GOT3 (cell line): ENCODE data around the gene DNAJC15.
"Not testable (repeated sequence)": the region's sequence is repeated elsewhere in the genome, so short reads cannot be mapped to it uniquely, and the experiment has no call there.

Experiments used
- DNase-seq: peaks from one replicate; lab custom pipeline; 2025; ENCODE audit warnings: mixed read lengths; lab: John Stamatoyannopoulos, UW

The DNAJC15 gene

DNA sequence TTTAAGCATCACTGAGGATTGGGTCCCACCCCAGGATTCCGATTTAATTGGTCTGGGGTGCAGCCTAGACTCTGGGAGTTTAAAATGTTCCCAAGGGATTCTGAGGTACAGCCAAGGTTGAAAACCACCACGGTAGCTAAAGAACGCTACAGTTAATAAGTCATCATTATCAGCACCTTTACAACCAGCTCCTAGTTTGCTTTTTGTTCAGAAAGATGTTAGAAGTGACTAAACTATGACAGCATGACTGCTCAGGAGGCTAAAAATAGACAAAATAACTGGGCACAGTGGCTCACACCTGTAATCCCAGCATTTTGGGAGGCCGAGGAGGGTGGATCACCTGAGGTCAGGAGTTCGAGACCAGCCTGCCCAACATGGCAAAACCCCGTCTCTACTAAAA lies 19.7 kb upstream of the DNAJC15 start:
- no peak for DNase-seq

- no peak for DNase-seq
Observed at GRCh38 chr13:43005460-43006236, 17.7 kb upstream of the DNAJC15 start.

- no peak for DNase-seq
Observed at GRCh38 chr13:43006893-43007631, 16.3 kb upstream of the DNAJC15 start.

DNA sequence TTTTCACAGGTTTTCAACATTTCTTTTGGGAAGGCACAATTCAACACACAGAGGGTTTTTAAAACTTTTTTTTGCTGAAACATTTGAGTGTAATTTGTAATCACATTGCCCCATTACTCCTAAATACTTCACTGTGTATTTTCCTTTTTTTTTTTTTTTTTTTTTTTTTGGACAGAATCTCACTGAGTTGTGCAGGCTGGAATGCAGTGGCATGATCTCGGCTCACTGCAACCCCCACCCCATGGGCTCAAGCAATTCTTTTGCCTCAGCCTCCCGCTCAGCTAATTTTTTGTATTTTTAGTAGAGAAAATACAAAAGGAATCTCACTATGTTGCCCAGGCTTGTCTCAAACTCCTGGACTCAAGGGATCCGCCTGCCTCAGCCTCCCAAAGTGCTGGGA lies 14.8 kb upstream of the DNAJC15 start:
- no peak for DNase-seq

GRCh38 chr13:43009506-43009905 lies 13.9 kb upstream of the DNAJC15 start:
- DNase-seq, result no peak

DNA sequence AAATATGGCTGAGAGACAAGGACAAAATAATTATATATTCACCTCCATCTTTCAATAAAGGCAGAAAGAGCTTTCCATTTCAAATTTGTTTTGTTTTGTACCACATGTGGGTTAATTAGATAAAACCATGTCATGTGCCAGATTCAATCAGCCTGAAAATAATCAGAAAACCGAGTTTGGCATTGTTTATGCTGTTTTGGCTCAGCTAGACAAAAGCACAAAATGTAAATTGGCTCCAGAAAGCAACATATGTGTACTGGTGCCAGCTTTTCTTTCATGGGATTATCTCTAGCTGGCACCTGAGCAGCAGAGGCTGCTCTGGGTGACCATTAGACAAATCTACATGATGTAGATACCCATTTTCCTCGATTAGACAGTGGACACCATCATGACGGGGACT lies 9.2 kb upstream of the DNAJC15 start:
- DNase-seq, result no peak

GRCh38 chr13:43016226-43016625 lies 7.2 kb upstream of the DNAJC15 start:
- no peak for DNase-seq

DNA sequence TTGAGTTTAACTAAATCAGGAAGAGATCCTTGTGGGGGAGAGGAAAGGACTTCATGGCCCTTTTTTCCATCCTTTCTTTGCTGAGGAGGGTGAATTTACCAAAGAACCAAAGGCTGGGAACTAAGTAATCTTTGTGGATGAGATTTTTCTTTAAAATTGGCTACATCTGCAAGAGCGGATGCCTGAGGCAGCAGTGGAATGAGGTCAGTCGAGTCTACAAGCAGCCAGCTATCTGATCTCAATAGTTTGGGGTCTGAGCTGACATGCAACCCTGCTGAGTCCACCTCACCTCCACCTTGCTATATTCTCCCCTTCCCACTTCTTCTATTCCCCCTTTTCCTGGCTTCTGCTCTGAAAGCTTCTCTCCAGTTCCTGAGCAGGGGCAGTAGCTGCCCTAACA lies 3.6 kb upstream of the DNAJC15 start:
- DNase-seq, result no peak

GRCh38 chr13:43020794-43021193 lies 2.6 kb upstream of the DNAJC15 start:
- DNase-seq, result no peak

DNA sequence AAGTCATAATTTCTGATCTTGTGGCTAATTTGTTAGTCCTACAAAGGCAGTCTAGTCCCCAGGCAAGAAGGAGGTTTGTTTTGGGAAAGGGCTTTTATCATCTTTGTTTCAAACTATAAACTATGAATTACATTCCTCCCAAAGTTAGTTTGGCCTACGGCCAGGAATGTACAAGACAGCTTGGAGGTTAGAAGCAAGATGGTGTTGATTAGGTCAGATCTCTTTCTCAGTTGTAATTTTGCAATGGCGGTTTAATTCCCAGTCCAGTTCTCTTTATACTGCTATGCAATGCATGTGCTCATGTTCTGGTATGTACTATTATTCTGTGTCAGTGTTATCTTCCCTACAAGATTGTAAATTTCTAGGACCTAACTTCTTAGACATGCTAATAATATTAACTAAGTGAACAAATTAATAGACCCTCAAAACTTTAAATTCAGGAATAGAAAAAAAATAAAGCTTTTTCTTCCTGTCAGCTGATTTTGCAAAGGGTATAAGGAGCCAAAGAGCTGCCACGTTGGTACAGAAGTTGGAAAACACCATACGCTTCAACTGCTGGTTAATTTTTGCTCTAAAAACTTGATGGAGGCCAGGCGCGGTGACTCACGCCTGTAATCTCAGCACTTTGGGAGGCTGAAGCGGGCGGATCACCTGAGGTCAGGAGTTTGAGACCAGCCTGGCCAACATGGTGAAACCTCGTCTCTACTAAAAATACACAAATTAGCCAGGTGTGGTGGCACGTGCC lies 1.3 kb upstream of the DNAJC15 start:
- no peak for DNase-seq

DNA sequence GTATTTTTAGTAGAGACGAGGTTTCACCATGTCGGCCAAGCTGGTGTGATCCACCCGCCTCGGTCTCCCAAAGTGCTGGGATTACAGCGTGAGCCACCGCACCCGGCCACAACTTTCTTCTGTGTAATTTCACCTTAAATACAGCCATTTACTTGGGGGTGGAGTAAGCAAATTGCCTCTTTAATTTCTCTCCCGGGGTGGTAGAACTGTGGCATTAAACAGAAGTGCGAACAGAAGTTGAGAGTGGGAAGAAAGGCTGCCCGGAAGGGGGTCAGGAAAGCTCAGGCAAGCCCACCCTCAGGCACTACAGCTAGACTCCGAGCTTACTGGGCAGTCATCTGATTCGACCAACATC lies 475 bp upstream of the DNAJC15 start:
- no peak for DNase-seq

DNA sequence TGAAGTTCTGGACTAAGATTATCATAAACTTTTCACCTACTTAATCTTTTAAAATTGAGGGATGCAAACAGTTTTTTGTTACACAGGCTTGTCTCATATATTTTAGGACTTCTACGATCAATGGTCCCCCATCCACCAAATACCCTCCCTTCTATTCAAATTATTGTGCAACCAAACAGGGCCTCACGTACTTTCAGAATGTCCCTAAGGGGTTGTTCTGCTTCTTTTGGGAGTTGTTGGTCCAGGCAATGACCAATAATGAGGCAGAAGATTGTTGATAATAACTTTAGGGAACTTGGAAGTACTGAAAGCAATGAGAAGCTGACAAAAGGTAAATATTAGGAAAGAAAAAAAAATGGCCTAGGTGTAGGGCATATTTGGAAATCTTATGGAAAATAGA lies 2.9 kb downstream of the DNAJC15 start:
- no peak for DNase-seq

- DNase-seq, result no peak
Observed at GRCh38 chr13:43030548-43030947, 7.2 kb downstream of the DNAJC15 start.

GRCh38 chr13:43031881-43032280 lies 8.5 kb downstream of the DNAJC15 start:
- no peak for DNase-seq

DNA sequence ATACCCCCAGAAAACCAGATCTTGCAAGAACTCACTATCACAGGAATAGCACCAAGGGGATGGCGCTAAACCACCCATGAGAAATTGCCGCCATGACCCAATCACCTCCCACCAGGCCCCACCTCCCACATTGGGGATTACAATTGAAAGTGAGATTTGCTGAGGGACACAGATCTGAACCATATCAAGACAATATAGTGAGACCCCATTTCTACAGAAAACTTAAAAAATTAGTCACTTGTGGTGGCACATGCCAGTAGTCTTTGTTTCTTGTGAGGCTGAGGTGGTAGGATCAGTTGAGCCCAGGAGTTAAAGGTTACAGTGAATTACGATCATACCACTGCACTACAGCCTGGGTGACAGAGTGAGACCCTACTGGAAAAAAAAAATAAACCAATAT lies 9.7 kb downstream of the DNAJC15 start:
- no peak for DNase-seq

- DNase-seq, result no peak
Observed at GRCh38 chr13:43036351-43037250, 13.2 kb downstream of the DNAJC15 start.

- no peak for DNase-seq
Observed at GRCh38 chr13:43039966-43040365, 16.6 kb downstream of the DNAJC15 start.

GRCh38 chr13:43040581-43041368 lies 17.4 kb downstream of the DNAJC15 start:
- not testable (repeated sequence) for DNase-seq

DNA sequence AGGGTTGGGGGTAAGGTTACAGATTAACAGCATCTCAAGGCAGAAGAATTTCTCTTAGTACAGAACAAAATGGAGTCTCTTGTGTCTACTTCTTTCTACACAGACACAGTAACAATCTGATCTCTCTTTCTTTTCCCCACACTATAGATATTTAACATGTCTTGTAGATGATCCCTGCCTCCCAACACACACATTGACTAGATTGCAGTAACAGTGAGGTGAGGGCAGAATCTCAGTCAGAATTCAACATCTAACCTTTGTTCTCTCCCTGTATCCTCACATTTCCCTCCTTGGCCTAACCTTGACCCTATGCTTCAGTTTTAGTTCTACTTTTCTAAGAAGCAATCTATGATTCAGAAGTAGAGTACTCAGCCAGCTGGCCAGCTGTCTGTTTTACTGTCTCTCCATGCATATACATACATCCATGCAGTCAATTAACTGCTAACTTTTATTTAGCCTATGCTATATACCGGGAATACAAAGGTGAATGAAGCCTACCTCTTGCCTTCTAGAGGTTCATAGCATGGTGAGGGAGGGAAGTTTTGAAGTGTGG lies 18.1 kb downstream of the DNAJC15 start:
- DNase-seq, result no peak

DNA sequence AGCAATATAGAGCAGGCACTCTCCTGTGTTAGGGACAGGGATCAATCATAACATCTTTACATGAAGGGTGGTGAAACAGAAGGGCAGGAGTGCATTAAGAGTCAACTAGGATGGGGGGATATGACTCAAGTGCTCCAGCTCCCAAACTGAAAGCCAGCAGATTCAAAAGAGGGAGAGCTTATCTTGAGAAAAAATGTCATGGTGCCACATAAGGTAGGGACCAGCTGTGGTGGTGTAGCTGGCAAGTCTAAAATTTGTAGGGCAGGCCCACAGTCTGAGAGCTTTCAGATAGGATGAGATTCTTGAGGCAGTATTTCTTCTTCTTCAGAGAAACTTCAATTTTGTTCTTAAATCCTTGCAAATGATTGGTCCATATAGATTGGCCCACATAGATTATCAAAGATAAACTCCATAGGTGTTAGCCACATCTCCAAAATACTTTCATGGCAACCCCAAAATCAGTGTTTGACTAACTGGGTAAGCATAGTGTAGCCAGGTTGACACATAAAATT lies 19.1 kb downstream of the DNAJC15 start:
- DNase-seq, result no peak
